Right renal pelvis (tissue), 4 donors: ENCODE data around the gene KCNE4. TPM values are rescaled to one million over a fixed set of nuclear protein-coding genes. Genes with fewer than 3 reads are reported as not detected.

Experiments
- DNase-seq, 4 donors: peaks; one replicate each; pipeline ENCODE4 v3.0.0-alpha.2; 2013; ENCODE audit warnings: low read depth in 4 of 4, low spot score in 3 of 4, missing footprints in 1 of 4
- polyA plus RNA-seq, 4 donors: library from polyadenylated mRNA; unstranded; fragments of 120-200 nt; gene quantifications; one replicate each; pipeline ENCODE4 v1.2.1, GENCODE V29; 2013; ENCODE audit not compliant: insufficient read length in 4 of 4

The KCNE4 gene
- polyA plus RNA-seq, 4 donors = 14.3 to 19.1 (median 17.0) TPM

DNA sequence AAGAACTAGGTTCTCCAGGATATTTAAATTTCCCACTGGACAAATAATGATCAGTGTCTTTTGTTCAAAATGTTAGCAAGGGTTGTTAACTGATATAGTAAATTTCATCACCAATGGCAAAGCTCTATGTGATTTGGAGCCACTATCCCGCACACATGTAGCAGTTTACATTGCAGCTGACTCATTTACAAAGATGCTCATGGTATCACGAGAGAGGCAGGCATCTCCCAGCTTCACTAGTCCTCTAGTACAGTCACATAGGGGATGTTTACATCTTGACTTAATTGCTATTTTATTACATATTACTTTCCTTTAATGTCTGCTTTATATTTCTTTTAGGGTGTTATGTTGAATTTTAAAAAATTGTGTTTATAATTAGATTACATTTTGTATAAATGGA is 30.7 kb downstream of the KCNE4 start:
- DNase-seq = no peak

DNA sequence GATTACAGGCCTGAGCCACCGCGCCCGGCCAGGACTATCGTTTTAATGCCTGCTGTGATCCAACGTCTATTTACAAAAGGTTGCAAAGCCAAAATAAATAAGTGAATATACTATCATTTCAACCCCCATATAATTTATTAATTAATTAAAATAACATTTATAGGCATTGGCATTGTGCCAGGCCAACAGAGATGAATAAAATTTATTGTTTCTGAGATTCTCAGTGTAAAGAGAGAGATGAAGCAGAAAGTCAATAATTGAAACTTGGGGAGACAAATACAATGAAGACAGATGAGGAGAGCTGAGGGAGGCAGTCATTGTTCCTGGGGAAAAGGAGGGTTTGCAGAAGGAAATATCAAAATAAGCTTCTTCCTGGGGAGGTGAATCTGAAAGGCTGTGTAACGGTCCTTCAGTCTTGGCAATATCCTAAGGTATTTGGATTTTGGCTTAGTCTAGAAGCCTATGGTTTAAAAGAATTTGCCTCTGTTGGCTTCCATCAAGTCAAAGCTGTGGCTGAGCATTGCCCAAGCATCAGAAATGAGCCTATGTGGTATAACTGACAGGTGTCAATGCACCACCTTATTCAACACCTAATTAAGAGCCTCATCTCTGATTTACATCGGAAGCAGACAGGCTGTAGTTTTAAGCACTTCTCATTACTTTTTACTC is 31.5 kb downstream of the KCNE4 start:
- no peak for DNase-seq

DNA sequence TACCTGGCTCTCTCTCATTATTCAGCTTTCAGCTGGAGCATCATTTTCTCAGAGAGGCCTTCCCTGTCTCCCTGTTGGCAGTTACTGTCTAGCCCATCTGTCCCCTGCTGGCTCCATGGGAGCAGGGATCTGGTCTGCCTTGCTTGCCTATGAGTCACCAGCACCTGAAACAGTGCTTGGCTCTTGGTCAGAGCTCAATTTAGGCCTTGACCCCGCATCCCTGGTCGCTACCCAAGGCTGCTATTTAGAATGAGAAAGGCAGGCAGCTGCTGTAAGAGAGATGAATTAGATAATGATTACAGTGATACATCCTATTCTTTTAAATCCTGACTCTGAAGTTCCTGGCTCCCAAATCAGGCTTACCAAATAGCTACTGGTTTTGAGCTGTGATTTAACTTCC is 32.9 kb downstream of the KCNE4 start:
- no peak for DNase-seq

DNA sequence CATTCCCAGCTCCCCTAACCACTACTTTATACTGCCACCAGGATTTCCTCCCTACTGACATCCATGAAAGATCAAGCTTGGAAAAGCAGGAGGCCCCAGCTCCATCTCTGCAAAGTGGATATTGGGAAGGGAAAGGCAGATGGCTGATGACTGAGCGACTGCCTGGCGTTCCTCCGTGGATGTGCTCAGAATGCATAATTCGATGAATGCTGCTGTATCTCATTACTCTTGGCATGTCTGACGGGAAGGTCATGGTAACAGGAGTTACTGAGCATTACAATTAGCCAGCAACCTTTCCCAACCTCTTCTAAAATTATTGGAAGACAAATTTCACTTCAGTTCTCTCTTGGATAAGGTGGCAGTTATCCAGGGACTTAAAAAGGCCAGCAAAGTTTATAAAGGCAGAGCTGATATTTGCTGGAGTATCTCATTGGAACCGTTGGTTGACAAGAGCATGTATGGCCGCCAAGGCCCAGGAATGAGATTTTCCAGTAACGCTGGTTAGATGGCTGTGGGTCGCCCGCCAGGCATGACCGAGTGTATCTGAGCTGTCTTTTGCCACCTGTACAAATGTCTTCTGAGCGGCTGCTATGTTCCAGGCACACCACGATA is 34.5 kb downstream of the KCNE4 start:
- DNase-seq = no peak

DNA sequence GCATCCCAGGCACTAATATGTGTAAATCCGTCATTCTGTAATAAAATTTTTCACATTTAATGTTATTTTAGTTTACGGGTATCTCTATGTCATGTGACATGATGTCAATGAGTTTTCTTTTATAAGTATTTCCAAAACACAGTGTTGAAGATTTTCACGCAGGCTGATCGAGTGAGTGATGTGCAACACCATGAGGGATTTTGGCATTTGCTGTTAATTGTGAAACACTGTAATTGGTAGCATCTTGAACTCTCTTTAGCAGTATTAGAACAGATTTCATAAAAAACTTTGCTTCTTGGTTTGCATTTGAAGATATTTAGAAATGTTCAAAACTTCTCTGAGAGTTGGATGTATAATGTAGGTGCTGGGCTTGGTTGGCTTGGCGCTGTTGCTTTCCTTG is 35.5 kb downstream of the KCNE4 start:
- DNase-seq = no peak

DNA sequence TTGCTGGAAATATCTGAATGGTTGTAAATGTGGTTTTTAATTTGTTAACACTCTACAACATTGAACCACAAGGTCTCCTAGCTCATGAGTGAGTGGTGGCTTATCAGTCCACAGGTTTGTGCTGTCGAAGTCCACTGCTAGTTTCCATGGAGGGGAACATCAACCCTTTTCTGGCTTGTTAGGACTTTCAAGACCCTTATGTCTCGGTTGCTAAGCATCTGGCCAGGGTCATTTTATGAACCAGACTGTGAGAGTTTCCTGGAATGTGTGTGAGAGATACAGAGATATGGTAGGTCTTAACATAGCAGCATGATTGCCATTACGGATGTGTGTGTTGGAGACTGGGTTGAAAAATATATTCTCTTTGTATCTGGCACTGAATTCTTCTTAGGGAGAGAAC is 36.9 kb downstream of the KCNE4 start:
- no peak for DNase-seq

DNA sequence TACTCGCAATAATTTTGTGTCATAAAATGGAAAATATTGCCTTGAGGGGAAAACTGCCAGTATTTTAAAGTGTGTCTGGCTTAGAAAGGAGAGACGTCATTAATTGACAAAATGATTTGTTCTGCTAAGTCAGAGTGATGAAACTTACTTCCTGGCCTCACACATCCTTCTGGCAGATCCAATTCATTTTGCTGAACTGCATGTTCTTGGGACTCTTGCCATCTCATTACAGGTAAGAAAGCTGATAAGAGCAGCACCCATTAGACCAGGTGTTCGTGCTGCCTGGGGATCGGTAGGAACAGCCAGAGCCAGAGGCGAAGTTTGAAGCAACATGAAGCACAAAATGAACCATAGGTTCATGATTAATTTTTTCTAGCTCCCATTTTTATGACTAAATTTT is 38.0 kb downstream of the KCNE4 start:
- DNase-seq = no peak

DNA sequence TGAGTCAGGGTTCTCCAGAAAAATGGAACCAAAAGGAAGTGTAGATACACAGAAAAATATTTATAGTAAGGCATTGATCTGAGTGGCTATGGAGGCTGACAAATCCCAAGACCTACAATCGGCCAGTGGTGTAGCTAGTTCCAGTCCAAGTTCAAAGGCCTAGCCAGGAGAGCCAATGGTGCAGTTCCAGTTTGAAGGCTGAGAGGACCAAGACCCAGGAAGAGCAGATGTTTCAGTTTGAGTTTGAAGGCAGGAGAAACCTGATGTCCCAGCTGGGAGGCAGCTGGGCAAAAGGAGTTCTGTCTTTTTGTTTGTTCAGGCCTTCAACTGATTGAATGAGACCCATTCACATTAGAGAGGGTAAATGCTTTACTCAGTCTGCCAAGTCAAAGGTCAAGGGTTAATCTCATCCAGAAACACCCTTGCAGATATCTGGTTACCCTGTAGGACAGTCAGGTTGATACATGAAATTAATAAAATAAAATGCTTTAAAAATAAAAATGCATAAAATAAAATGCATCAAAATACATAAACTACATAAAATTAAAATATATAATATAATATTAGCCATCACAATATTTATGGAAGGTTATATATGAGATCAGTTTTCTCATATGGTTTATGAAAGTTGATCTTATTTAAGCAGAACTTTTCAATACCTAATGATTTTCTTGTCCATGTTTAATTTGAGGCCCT is 38.7 kb downstream of the KCNE4 start:
- no peak for DNase-seq

DNA sequence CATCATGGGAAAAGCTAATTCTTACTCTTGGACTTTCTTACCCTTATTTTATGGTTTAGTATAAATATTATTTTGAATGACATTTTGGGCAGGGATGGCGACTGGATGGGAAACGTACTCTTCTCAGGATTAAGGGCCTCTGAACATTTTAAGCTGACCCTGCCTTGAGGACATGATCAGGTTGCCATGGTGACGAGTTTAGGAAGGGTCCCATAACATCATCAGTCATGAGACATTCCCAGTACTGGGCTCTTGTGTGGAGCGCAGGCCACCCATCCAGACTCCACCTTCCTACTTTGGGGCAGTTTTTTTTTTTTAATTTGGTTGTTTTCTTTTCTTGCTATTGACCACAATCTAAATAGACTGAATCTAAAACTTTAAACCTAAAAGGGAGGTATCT is 40.7 kb downstream of the KCNE4 start:
- DNase-seq = no peak

DNA sequence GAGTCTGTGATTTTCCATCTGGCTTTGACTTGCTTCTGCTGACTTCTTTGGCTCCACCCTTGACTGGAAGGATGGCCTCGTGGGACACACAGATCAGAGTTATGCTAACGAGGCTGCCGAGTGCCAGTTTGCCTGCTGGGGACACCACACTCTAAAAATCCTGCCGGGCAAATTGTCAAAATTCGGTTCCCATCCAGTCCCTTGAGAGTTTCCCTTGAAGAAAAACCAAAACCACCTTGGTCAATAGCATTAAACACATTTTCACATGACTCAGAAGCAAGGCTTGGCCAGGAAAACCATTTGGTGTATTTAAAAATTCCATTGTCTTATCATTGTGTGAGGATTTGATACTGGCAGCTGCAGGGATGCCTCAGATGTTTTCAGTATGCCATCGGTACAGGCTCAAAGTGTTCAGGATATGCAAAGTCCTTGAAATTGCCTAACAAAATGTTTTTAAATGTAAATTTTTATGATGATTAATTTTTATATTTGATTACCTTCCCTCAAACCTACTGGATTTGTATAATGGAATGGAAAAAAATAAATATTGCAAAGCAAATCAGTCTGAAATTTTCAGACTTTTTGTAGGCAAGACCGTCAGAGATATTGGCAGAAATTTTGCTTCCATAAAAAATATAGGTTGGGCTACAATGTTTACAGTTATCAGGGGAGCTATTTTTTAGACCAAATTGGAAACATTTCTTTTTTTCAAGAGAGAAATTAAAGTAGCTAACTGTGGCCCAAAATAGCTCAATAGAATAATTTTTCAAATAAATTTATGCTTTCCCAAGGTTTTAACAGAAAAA is 41.6 kb downstream of the KCNE4 start:
- DNase-seq = no peak

DNA sequence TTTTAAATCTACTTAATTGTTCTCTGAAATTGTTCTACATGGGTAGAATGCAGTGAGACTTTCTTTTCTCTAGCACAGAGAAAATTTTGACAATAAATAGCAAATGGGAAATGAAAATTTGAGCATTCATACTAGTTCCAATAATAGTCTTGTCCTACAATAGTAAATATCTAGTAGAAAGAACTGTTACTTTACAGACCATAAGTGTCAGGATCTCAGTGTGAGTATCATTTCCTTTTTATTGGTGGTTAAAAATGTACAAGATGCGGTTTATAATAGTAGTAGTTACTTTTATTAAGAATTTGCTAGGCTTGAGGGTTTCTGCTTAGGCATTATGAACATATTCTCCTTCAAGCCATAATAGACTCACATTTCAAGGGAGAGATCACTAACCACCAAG is 43.2 kb downstream of the KCNE4 start:
- no peak for DNase-seq

DNA sequence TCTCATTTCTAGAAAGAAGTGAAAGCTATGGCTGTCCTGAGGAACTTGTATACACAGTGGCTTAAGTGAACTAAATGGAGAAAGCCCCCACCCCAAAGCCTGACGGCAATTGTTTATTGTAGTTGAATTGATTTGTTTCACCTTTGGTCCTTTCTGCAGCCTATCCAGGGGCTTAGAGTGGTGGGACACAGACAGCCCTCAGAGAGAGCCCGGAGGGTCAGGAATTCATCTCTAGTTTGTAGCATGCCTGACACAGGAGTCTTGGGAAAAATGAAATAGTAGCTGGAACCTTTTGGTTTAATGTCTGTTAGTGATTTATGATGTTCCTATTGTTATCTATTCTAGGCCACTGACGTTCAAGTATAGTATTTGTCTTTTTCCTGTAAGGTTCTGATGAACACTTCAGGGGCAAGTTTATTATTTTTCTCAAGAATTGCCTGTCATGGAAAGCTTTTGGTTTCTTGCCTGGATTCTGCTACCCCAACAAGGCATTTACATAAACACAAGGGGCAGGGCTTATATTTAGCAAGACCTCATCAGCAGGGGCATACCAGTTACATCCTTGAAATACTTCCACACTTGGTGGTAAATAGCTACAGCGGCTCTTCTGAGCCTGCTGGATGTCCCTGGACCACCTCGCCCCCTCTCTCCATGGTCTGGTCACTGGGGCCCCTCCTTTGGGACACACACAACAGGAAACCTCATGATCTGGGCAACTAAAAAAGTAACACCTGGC is 44.4 kb downstream of the KCNE4 start:
- DNase-seq = no peak

DNA sequence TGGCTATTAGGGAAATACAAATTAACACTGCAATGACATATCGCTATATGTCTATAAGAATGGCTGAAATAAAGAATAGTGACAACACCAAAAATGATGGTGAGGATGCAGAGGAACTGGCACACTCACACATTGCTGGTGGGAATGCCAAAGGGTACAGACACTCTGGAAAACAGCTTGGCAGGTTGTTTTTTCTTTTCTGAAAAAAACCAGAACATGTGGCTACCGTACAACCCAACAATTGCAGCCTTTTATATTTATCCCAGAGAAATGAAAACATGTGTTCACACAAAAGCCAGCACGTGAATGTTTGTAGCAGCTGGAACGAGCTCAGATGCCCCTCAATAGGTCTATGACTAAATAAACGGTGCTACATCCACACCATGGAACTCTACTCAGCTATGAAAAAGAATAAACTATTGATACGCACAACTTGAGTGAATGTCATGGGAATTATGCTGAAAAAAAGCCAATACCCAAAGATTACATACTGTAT is 45.9 kb downstream of the KCNE4 start:
- DNase-seq = no peak

DNA sequence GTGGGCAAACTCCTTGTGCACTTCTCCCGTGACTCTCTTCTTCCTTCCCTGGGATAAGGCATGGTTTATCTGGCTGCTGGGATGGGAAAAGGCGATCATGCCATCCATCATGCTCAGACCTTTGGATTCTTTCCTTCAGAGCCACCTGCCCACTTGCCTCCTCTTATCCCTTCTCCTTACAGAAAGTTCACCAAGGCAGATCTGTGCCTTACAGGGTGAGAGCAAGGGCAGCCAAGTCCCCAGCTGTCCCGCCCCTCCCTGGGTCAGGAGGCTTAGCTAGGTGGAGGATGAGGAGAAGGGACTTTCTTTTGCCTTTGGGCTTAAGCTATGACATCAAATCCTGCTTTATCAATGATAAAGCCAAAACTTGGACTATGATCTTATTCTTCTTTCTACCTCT is 47.6 kb downstream of the KCNE4 start:
- no peak for DNase-seq

DNA sequence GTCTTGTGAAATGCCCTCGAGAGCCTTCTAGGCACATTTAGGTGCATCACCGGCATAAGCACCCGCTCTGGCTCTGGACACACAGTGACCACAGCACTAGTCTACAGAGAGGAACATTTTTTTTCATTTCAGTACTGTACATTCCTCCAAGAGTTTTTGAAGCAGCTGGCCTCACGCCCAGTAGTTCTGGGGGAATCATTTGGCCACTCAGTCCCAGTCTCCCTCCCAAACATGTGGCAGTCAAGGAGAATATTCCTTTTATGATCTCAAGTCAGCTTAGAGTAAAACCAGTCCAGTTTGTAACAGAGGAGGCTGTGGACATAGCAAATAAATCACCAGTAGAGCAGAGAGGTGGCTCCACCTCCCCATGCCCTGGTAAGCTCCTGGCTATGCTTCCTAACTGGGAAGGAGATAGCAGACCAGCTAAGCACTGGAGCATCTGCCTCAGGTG is 48.1 kb downstream of the KCNE4 start:
- DNase-seq = peak; percentile 34 to 66 (median 53)

DNA sequence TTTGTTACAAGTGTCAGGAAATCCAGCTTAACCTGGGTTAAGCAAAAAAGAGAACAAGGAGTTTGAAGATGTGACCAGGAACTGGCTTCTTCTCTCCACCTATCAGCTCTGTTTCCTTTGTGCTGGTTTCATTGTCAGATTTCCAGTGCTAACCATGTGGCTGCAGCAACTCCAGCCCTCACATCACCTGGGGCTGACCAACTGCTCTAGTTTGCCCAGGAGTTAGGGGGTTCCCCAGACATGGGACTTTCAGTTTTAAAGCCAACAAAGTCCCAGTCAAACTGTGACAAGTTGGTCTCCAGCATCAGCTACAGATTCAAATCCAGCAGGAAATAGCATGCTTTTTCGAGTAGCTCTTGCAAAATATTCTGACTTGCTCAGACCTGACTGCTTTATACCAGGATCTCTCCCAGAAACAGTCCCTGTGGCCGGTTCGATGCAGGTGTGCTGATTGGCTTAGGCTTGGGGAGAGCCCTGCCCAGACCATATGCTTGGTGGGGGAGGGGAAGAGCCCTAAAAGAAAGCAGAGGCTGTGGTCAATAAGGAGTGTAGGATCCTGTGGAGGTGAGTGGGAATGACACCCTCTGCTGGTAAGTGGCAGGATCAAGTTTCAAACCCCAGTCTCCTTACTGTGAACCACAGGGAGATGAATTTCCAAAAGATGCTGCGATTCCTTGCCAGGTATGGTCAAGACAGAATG is 49.5 kb downstream of the KCNE4 start:
- no peak for DNase-seq

DNA sequence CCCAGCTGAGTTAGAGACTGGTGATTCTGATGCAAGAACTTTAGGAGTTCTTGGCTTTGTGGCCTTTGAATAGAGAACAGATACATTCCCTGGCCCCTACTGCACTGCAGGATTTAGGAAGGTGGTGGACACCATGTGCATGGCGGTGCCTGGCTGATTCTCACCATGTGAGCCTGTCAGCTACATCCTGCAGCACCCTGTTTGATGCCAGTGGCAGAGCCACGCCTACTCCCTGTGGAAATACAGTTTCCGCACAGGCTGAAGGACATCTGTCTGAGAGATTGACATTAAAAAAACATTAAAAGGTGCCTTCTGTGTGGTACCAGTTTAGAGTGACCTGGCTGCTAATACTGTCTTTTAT is 50.0 kb downstream of the KCNE4 start:
- no peak for DNase-seq

DNA sequence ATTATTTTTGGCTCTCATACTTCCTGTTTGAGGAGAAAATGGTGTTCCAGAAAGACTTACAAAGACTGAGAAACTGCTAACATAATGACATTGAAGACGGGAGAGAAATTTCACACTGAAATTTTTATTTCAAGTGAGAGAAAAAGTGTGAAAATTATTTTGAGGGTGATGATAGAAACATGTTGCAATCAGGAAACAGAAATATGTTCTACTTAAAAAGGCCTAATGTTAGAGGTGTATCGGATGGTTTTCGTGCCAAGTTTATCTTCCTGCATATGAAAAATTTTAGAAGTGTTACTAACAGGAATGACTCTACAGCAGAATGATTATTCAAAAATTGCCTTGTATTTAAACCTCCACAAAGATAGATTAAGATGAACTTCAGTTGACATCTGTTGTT is 50.5 kb downstream of the KCNE4 start:
- DNase-seq = no peak

DNA sequence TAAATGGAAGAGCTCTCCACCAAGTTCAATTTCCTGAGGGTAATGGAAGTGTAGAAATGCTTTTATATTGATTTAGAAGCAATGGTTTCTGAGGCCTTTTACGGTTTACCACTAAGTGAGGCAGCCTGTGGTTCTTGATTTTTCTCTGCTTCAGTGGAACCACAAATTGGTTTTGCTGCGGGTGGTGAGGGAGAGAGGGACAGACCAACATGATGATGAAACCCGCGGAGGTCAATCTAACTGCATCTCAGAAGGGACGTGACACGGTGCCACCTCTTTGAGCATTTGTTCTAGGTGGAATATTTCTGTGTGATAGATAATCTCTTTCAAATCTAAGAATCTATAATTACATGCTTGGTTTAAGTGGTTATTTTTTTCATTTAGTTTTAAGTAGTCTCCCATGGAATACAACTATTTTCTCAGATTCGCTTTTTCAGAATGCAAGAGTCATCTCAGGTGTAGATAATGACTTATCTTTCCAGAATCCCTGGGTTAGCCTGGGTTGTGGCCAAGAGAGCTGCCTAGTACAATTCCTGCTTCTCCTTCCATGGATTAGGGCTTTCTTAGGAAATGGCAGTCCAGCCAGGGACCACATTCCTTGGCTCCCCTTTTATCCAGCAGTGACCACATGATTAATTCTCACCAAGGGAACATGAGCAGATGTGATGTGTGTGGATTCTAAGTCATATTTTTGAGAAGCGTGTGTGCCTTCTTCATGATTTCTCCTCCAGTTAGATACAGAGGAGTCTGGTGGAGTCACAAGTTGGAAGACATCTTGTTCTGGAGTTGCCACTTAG is 52.5 kb downstream of the KCNE4 start:
- no peak for DNase-seq
